K562 (cell line): Measurements from ENCODE around the gene APLNR. TPM values are rescaled to one million over a fixed set of nuclear protein-coding genes. Genes with fewer than 3 reads are reported as not detected.

Experiments
- ARID3B ChIP-seq: fragments of 250-450 bp; sonication (Bioruptor Pico); IDR thresholded peaks from 2 replicates; pipeline ENCODE4 v1.4.0; 2020; ENCODE audit warnings: borderline replicate concordance
- ATF1 ChIP-seq, 2 experiments: fragments of 450-650 bp in 1 of 2; IDR thresholded peaks; 2 replicates each; pipeline ENCODE4 v1.6.1; 2016; ENCODE audit warnings: missing compliant biosample characterization in 1 of 2, missing genetic modification characterization in 1 of 2
- ATF3 ChIP-seq, 2 experiments: fragments of 450-650 bp in 1 of 2; sonication (generic) in 1 of 2; formaldehyde crosslinking in 1 of 2; IDR thresholded peaks in 1 of 2; conservative IDR thresholded peaks in 1 of 2; 2 replicates each; pipeline versions ENCODE4 v1.6.1 to v1.8.1; 2016 to 2023; ENCODE audit warnings: mild to moderate bottlenecking in 2 of 2, moderate library complexity in 2 of 2, inconsistent platforms in 1 of 2, missing genetic modification reagents in 1 of 2
- ATF7 ChIP-seq: fragments of 450-650 bp; IDR thresholded peaks from 2 replicates; pipeline ENCODE4 v1.7.1; 2014; ENCODE audit warnings: mild to moderate bottlenecking, moderate library complexity
- CAMTA2 ChIP-seq: fragments of 250-450 bp; sonication (Bioruptor Pico); conservative IDR thresholded peaks from 2 replicates; pipeline ENCODE4 v1.5.1; 2022
- EP400 ChIP-seq: fragments of 450-650 bp; IDR thresholded peaks from 2 replicates; pipeline ENCODE4 v1.6.1; 2017; ENCODE audit warnings: antibody characterized with exemption, mild to moderate bottlenecking, moderate library complexity
- HNRNPK ChIP-seq: fragments of 200-400 bp; formaldehyde crosslinking; IDR thresholded peaks from one replicate; pipeline ENCODE4 v1.6.1; 2018; ENCODE audit warnings: mild to moderate bottlenecking, low read depth, low read length; ENCODE audit not compliant: poor library complexity, severe bottlenecking
- JUND ChIP-seq, 2 experiments: IDR thresholded peaks; 2 replicates in 1 of 2; 3 replicates in 1 of 2; pipeline ENCODE4 v1.6.1; 2011; ENCODE audit warnings: borderline replicate concordance in 2 of 2, low read depth in 2 of 2, low read length in 2 of 2, improper control_type of control experiment in 1 of 2, missing biosample characterization in 1 of 2, missing genetic modification characterization in 1 of 2, missing genetic modification reagents in 1 of 2
- SIX5 ChIP-seq, 2 experiments: IDR thresholded peaks; 2 replicates each; pipeline ENCODE4 v1.6.1; 2011; ENCODE audit warnings: low read length in 2 of 2, borderline replicate concordance in 1 of 2, low read depth in 1 of 2, mild to moderate bottlenecking in 1 of 2, moderate library complexity in 1 of 2; ENCODE audit not compliant: insufficient read depth in 1 of 2
- polyA plus RNA-seq, 8 experiments: library from polyadenylated mRNA; depleted of rRNA in 4 of 8; stranded (reverse) in 5 of 8; unstranded in 3 of 8; fragments of >200 nt; fragmentation: Nextera tagmentation in 2 of 8; fragmentation: Illumina TruSeq in 1 of 8; extraction: Ambion mirVana in 2 of 8; extraction: Trizol in 1 of 8; gene quantifications; 2 replicates each; pipeline versions ENCODE4 v1.2.1 to v1.2.3, GENCODE V29; 2011 to 2014; ENCODE audit warnings: inconsistent platforms in 1 of 8, missing spikeins in 1 of 8
- total RNA-seq, 7 experiments: library from RNA; depleted of rRNA in 6 of 7; stranded (reverse); fragments of >200 nt in 6 of 7; fragmentation: Illumina TruSeq in 2 of 7; extraction: Trizol in 2 of 7; gene quantifications; 2 replicates each; pipeline versions ENCODE4 v1.2.1 to v1.2.3, GENCODE V29; 2011 to 2021; ENCODE audit warnings: low replicate concordance in 1 of 7

APLNR gene
- total and polyA plus RNA-seq, 9 of the 15 experiments (the other 6 are each of a cell fraction or from before 2014, with no cell fraction given) = 0.15 to 2.0 (median 0.65) TPM

GRCh38 chr11:57276971-57277675, 40.1 kb upstream of the APLNR start (continued):
- peak; percentile 67 for TF ChIP-seq ATF3 (IDR thresholded peaks at IDR 0.05)
- TF ChIP-seq ATF3 (CRISPR knock-in tag; conservative IDR thresholded peaks at IDR 0.05) = no peak
- TF ChIP-seq HNRNPK = no peak
- TF ChIP-seq ATF1 (CRISPR knock-in tag; IDR thresholded peaks at IDR 0.05) = no peak
- TF ChIP-seq ATF1 (tag; IDR thresholded peaks at IDR 0.05) = peak; percentile 44; the same call in 1 of the 2 replicates
- TF ChIP-seq ARID3B (CRISPR knock-in tag) = no peak
- TF ChIP-seq CAMTA2 = no peak
- TF ChIP-seq EP400 = no peak
- TF ChIP-seq SIX5 (IDR thresholded peaks at IDR 0.05; ENCODE audit: borderline replicate concordance in 1 of 2, insufficient read depth in 1 of 2, low read depth in 1 of 2, low read length in 2 of 2) = no peak
- TF ChIP-seq ATF7 = peak; percentile 39; the same call in 1 of the 2 replicates
- TF ChIP-seq JUND (IDR thresholded peaks at IDR 0.05; ENCODE audit: borderline replicate concordance, low read depth, low read length) = 0 out of 2 replicates have a peak, but pooled peaks have one; percentile 29
- no peak for TF ChIP-seq JUND (tag; IDR thresholded peaks at IDR 0.05; ENCODE audit: borderline replicate concordance, low read depth, low read length)
- TF ChIP-seq, all 486 proteins: peak for 9
